DND-41 (cell line): ENCODE results near the gene ABCC10.

ENCODE experiments used
- ATAC-seq: fragments of 200-7000 bp; cut with Tn5 transposase; 3 replicates; pipeline ENCODE4 v1.9.1; 2021; ENCODE audit warnings: low read depth; ENCODE audit not compliant: insufficient read depth
- DNase-seq: peaks from one replicate; pipeline ENCODE4 v3.0.0-alpha.2; 2020
- H2AFZ ChIP-seq: 2 replicates; pipeline ENCODE4 v1.6.0; 2012; ENCODE audit warnings: low read depth, low read length
- H3K27ac ChIP-seq: 2 replicates; pipeline ENCODE4 v1.5.1; 2012; ENCODE audit warnings: low read length, inconsistent platforms
- H3K27me3 ChIP-seq: fragments of 200-600 bp; sonication (generic); 2 replicates; pipeline ENCODE4 v1.6.0; 2012; ENCODE audit warnings: low read length, mild to moderate bottlenecking, inconsistent platforms; ENCODE audit not compliant: insufficient read depth, poor library complexity
- H3K36me3 ChIP-seq: 2 replicates; pipeline ENCODE4 v1.5.1; 2012; ENCODE audit warnings: low read length, inconsistent platforms; ENCODE audit not compliant: insufficient read depth
- H3K4me1 ChIP-seq: 2 replicates; pipeline ENCODE4 v1.5.1; 2012; ENCODE audit warnings: mild to moderate bottlenecking, low read length; ENCODE audit not compliant: insufficient read depth
- H3K4me2 ChIP-seq: 2 replicates; pipeline ENCODE4 v1.6.0; 2012; ENCODE audit warnings: mild to moderate bottlenecking, moderate library complexity, low read length, inconsistent platforms; ENCODE audit not compliant: insufficient read depth
- H3K4me3 ChIP-seq, 2 experiments: fragments of 200-600 bp in 1 of 2; shearing (Covaris generic) in 1 of 2; 2 replicates each; pipeline ENCODE4 v1.5.1; 2012 to 2016; ENCODE audit warnings: inconsistent platforms in 2 of 2, low read length in 2 of 2, mild to moderate bottlenecking in 2 of 2, low read depth in 1 of 2, moderate library complexity in 1 of 2
- H3K79me2 ChIP-seq: 2 replicates; pipeline ENCODE4 v1.6.0; 2012; ENCODE audit warnings: low read length, inconsistent platforms; ENCODE audit not compliant: insufficient read depth
- H3K9ac ChIP-seq: 2 replicates; pipeline ENCODE4 v1.6.0; 2012; ENCODE audit warnings: low read depth, mild to moderate bottlenecking, inconsistent platforms, low read length, moderate library complexity
- H3K9me3 ChIP-seq: 2 replicates; pipeline ENCODE4 v1.5.1; 2012; ENCODE audit warnings: low read length, moderate library complexity, mild to moderate bottlenecking, inconsistent platforms; ENCODE audit not compliant: insufficient read depth, severe bottlenecking
- H4K20me1 ChIP-seq: 2 replicates; pipeline ENCODE4 v1.6.0; 2012; ENCODE audit warnings: low read length; ENCODE audit not compliant: insufficient read depth
- EZH2 ChIP-seq: IDR thresholded peaks from 3 replicates; pipeline ENCODE4 v1.6.1; 2012; ENCODE audit warnings: borderline replicate concordance, low read depth, mild to moderate bottlenecking, moderate library complexity, low read length, inconsistent platforms; ENCODE audit not compliant: severe bottlenecking
- TF ChIP-seq, protein P1 (sequence below): IDR thresholded peaks from 2 replicates; pipeline ENCODE4 v1.5.1; 2012; ENCODE audit warnings: borderline replicate concordance, low read length, moderate library complexity, mild to moderate bottlenecking; ENCODE audit not compliant: poor library complexity, severe bottlenecking; ENCODE audit errors: extremely low read depth

ABCC10 gene

DNA sequence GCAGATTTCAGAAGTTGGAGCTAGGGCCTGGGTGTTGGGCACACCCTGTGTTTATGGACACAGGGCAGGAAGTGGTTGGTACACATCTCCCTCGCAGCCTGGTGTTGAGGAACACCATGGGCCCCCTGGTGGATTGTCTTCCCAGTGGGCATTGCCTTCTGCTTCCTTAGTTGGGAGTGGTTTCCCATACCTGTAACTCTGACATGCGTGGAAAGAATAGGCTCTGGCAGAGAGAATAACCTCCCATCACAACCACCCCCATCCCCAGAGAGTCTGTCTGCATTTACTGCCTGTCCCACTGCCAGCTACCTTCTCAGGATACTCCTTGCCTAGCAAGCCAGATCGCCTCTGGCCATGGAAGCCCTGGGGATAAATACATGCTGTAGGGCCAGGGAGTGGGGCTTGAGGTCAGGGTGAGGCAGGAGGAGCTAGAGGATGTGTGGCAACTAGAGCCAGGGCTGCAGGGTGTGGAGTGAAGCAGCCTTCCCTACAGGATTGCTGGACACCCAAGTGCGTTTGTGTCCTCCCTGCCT lies 68.1 kb downstream of the ABCC10 start:
- Histone ChIP-seq H3K27ac (0 out of 2 replicates have a peak overlapping the region, but pooled peaks have one; percentile 21), H3K4me1 (no peaks in the 10 kb centered on the region), H2AFZ (no peak overlapping the region), H3K9me3 (no peaks in the 10 kb centered on the region), H3K79me2 (peaks cover 13% of the 10 kb centered on the region; the same call in 1 of the 2 replicates), H3K4me2 (no peak overlapping the region), H3K4me3 (no peak overlapping the region), H3K27me3 (no peaks in the 10 kb centered on the region), H3K36me3 (peaks cover 32% of the 10 kb centered on the region), H4K20me1 (peaks cover 29% of the 10 kb centered on the region), H3K9ac (no peak overlapping the region)
- peak; percentile 33 for DNase-seq
- peak; percentile 73 for ATAC-seq
- TF ChIP-seq, protein P1, sequence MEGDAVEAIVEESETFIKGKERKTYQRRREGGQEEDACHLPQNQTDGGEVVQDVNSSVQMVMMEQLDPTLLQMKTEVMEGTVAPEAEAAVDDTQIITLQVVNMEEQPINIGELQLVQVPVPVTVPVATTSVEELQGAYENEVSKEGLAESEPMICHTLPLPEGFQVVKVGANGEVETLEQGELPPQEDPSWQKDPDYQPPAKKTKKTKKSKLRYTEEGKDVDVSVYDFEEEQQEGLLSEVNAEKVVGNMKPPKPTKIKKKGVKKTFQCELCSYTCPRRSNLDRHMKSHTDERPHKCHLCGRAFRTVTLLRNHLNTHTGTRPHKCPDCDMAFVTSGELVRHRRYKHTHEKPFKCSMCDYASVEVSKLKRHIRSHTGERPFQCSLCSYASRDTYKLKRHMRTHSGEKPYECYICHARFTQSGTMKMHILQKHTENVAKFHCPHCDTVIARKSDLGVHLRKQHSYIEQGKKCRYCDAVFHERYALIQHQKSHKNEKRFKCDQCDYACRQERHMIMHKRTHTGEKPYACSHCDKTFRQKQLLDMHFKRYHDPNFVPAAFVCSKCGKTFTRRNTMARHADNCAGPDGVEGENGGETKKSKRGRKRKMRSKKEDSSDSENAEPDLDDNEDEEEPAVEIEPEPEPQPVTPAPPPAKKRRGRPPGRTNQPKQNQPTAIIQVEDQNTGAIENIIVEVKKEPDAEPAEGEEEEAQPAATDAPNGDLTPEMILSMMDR = peak; percentile 53
- TF ChIP-seq EZH2 = no peak

DNA sequence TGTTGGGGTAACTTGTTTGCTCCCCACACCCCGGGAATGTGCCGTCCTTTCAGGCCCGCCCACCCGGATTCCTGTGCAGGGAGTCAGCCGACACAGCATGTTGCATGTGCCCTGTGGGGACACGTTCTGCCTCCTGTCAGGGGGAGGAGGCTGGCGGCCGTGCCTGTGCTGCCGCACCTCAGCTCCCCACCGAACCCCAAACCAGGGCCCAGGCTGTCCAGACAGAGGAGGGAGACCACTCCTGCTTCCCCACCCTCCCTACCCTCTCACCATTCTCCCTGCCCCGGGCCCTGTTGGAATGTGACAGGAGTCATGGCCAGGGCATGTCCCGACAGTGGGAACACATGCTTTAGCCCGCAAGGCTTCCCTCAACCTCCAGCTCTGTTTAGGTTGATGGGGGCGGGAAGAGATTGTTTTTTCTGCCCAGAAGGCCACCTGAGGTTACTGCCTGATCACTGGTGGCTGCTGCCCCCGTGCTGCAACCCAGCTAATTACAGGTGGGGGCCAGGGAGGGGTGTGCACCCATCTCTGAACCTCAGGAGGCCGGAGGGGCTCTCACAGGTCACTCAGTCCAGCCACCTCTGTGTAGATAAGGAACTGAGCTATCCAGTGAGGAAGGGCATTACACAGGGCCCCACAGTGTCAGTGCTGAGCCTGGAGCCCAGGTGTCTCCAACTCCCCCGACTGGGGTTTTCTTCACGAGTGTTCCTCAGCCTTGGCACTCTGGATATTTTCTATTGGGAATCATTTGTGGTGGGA lies 69.2 kb downstream of the ABCC10 start:
- Histone ChIP-seq H2AFZ (no peak overlapping the region), H3K4me1 (no peaks in the 10 kb centered on the region), H3K9me3 (no peaks in the 10 kb centered on the region), H3K9ac (no peak overlapping the region), H3K4me3 (no peak overlapping the region), H3K27ac (no peak overlapping the region), H4K20me1 (peaks cover 29% of the 10 kb centered on the region), H3K4me2 (no peak overlapping the region), H3K36me3 (peaks cover 43% of the 10 kb centered on the region), H3K79me2 (peaks cover 13% of the 10 kb centered on the region; the same call in 1 of the 2 replicates), H3K27me3 (no peaks in the 10 kb centered on the region)
- no peak for DNase-seq
- TF ChIP-seq, protein P1 = peak; percentile 54
- no peak for TF ChIP-seq EZH2
- no peak; the same call in 2 of the 3 replicates for ATAC-seq

DNA sequence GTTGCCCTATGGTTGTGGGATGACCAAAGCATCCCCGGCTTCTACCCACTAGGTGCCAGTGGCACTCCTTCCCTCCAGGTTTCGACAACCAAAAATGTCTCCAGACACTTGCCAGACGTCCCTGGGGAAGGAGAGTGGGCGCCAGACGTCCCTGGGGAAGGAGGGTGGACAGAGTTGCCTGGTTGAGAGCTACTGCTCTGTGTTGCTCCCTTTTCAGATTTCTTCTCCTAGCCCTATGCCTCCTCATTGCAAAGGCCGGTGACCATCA lies 69.7 kb downstream of the ABCC10 start:
- Histone ChIP-seq H3K9ac (no peak overlapping the region), H3K4me2 (no peak overlapping the region), H3K36me3 (peaks cover 48% of the 10 kb centered on the region), H2AFZ (no peak overlapping the region), H3K27me3 (no peaks in the 10 kb centered on the region), H3K4me3 (no peak overlapping the region), H3K79me2 (peaks cover 13% of the 10 kb centered on the region; the same call in 1 of the 2 replicates), H3K4me1 (no peaks in the 10 kb centered on the region), H3K9me3 (no peaks in the 10 kb centered on the region), H3K27ac (no peak overlapping the region), H4K20me1 (peaks cover 26% of the 10 kb centered on the region)
- ATAC-seq = no peak
- TF ChIP-seq, protein P1 = no peak
- TF ChIP-seq EZH2 = no peak
- DNase-seq = no peak
